ENCODE data around the gene EDEM3. TPM values are rescaled to one million over a fixed set of nuclear protein-coding genes. Genes with fewer than 3 reads are reported as not detected.

Gene EDEM3
- total and polyA plus RNA-seq, 9 donors, result 7.1 to 22.7 (median 18.5) TPM

DNA sequence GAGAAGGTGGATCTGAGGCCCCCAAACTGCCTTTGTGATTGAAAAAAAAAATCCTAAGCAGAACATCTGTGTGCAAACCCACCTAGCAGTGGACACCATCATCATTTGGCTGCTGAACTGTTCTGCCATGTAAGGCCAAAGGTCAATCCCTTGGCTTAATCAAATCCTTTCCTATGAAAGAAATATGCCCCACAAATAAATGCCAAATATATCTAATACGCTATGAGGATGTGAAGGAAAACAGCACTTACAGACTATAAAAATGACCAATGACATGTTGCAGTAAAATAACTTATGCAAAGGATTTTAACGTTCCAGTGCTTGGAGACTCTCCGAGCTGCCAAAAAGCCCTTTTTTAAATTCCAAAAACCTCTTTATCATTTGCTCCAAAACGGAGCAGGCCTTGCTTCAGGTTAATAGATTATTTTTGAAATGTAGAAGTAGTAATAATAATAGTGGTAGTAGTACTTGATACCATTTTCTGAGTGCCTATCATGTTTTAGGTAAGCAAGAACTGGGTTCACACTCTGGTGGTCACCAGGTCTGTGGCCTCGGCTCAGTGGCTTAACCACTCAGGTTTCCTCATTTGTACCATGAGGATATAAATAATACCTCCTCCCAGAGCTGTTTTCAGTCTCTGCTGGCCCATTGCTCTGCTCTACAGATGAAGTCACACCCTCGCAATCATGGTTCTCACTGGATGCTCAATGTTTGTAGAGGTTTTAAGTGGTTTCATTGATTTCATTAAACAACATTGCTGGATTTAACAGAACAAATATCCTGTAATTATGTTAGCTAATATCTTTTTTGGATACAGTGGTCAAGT lies 47.9 kb upstream of the EDEM3 start:
- Histone ChIP-seq H3K4me3 (no peak overlapping the region), H3K27ac (no peak overlapping the region), H3K36me3 (no peaks in the 10 kb centered on the region), H3K27me3 (no peaks in the 10 kb centered on the region), H3K4me1 (ENCODE audit: insufficient read depth) (no peaks in the 10 kb centered on the region), H3K9me3 (no peaks in the 10 kb centered on the region)
- 59 to 73% (median 63%) methylated on average over 6 of the region's 6 CpGs for WGBS, 3 donors
- DNase-seq, result no peak
- TF ChIP-seq, protein P1, sequence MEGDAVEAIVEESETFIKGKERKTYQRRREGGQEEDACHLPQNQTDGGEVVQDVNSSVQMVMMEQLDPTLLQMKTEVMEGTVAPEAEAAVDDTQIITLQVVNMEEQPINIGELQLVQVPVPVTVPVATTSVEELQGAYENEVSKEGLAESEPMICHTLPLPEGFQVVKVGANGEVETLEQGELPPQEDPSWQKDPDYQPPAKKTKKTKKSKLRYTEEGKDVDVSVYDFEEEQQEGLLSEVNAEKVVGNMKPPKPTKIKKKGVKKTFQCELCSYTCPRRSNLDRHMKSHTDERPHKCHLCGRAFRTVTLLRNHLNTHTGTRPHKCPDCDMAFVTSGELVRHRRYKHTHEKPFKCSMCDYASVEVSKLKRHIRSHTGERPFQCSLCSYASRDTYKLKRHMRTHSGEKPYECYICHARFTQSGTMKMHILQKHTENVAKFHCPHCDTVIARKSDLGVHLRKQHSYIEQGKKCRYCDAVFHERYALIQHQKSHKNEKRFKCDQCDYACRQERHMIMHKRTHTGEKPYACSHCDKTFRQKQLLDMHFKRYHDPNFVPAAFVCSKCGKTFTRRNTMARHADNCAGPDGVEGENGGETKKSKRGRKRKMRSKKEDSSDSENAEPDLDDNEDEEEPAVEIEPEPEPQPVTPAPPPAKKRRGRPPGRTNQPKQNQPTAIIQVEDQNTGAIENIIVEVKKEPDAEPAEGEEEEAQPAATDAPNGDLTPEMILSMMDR (IDR thresholded peaks at IDR 0.05), result no peak
- TF ChIP-seq POLR2A (IDR thresholded peaks at IDR 0.05) (no peak), EP300 (IDR thresholded peaks at IDR 0.05) (no peak)
- intact Hi-C loops (cut with DNase I), result loop anchor here in 2 of 4 donors (10.0 kb wide), 2 partner anchors 182 to 372 kb away; no protein-coding TSS in a partner anchor

DNA sequence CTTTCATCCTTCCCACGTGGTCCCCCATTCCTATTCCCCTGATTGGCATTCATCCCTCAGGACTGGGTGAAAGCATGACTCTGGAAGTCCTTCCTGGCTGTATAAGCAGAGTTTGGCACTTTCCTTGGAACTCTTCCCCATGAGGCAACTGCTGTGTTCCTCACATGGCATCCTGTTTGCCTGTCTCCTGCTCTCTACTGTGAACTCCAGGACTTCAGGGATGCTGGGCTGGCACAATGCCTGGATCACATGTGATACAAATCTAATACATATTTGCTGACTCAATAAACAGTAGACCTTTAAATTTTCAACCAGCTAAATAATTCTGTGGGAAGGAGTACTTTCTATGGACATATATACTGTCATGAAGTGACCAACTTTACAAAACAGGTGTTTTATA lies 46.8 kb upstream of the EDEM3 start:
- no peak for DNase-seq
- no peak overlapping the region for H3K27ac ChIP-seq
- intact Hi-C loops (cut with DNase I), result loop anchor here in 2 of 4 donors (10.0 kb wide), 2 partner anchors 183 to 373 kb away; no protein-coding TSS in a partner anchor
- TF ChIP-seq EP300 (IDR thresholded peaks at IDR 0.05) (no peak), POLR2A (IDR thresholded peaks at IDR 0.05) (no peak)
- TF ChIP-seq, protein P1 (IDR thresholded peaks at IDR 0.05), result no peak
- no peaks in the 10 kb centered on the region for H3K9me3 ChIP-seq
- H3K4me3 ChIP-seq, result no peak overlapping the region
- no peaks in the 10 kb centered on the region for H3K27me3 ChIP-seq
- 61 to 75% (median 75%) methylated on average over 1 of the region's 1 CpG for WGBS, 3 donors
- no peaks in the 10 kb centered on the region for H3K36me3 ChIP-seq
- no peaks in the 10 kb centered on the region for H3K4me1 ChIP-seq (ENCODE audit: insufficient read depth)

DNA sequence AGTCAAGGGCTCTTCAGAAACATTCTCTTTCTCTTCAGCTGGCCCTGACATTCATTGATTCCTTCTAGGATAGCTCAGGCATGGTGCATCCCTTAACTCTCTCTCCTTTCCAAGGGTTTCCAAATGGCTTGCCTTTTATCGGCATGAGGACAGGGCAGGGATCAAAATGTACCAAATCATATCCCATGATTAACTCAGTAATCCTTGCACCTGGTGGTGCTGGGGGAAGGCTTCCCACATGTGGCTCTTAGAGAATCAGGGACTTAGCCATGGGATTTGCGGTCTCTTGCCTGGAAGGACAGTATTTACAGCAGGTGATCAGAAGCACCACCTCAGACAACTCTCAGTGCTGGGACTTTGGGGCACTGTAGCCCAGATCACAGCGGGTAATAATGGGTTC lies 46.2 kb upstream of the EDEM3 start:
- WGBS, 3 donors, result 95 to 97% (median 95%) methylated on average over 3 of the region's 3 CpGs
- intact Hi-C loops (cut with DNase I), result loop anchor here in 2 of 4 donors (10.0 kb wide), 2 partner anchors 184 to 374 kb away; no protein-coding TSS in a partner anchor
- Histone ChIP-seq H3K4me1 (ENCODE audit: insufficient read depth) (no peaks in the 10 kb centered on the region), H3K27me3 (no peaks in the 10 kb centered on the region), H3K36me3 (no peaks in the 10 kb centered on the region), H3K27ac (no peak overlapping the region), H3K4me3 (no peak overlapping the region), H3K9me3 (no peaks in the 10 kb centered on the region)
- no peak for DNase-seq
- no peak for TF ChIP-seq EP300 (IDR thresholded peaks at IDR 0.05)

DNA sequence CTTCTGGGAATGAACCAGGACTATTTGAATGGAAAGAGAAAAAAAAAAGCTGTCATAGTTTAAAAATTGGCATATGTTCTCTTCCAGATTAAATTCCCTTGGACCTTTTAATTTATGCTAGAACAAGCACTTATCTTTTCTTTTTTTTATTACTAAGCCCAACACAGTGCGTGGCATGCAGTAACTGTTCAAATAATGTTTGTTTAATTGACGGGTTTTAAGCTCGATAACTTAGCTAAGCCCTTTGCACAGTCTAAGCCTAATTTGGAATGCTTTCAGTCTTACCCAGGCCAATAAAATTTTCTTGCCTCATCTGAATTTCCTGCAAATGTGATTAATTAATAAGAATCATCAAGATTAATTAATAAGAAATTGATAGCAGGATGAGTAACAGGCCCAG lies 39.3 kb upstream of the EDEM3 start:
- no peak overlapping the region for H3K4me3 ChIP-seq
- intact Hi-C loops (cut with DNase I), result no loop called here
- TF ChIP-seq EP300 (IDR thresholded peaks at IDR 0.05) (no peak), POLR2A (IDR thresholded peaks at IDR 0.05) (no peak)
- TF ChIP-seq, protein P1 (IDR thresholded peaks at IDR 0.05), result no peak
- no peaks in the 10 kb centered on the region for H3K9me3 ChIP-seq
- no peaks in the 10 kb centered on the region for H3K36me3 ChIP-seq
- no peaks in the 10 kb centered on the region for H3K4me1 ChIP-seq (ENCODE audit: insufficient read depth)
- no peaks in the 10 kb centered on the region for H3K27me3 ChIP-seq
- no peak for DNase-seq
- H3K27ac ChIP-seq, result no peak overlapping the region
- 74 to 83% (median 80%) methylated on average over 3 of the region's 3 CpGs for WGBS, 3 donors

DNA sequence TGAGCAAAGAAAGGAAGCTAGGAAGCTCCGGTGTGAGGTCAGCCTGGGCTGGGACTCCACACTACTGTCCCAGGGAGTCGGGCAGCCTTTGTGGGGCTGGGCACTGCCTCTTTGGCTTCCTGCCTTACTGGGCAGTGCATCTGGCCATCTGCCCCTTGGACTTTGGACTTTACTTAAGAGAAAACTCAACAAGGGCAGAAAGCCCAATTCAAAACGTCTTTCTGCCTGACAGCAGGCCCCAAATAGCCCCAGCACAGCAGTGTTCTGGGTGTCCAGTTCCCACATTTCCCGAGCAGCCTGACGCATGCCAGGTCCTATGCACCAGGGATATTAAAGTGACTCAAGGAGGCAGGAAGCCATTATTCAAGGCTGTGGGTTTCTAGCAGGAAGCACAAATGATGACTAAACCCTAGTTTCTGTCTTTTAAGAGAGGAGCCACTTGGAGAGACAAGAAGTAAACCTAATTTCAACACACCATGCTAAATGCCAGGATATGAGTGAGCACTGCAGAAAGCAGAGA lies 37.9 kb upstream of the EDEM3 start:
- WGBS, 3 donors, result 49 to 57% (median 50%) methylated on average over 5 of the region's 5 CpGs

More for the DNA sequence above, 37.9 kb upstream of the EDEM3 start:
- H3K9me3 ChIP-seq, result no peaks in the 10 kb centered on the region
- DNase-seq, result peak in 1 of 5 donors; percentile 38
- no peaks in the 10 kb centered on the region for H3K4me1 ChIP-seq (ENCODE audit: insufficient read depth)
- H3K36me3 ChIP-seq, result no peaks in the 10 kb centered on the region
- no peaks in the 10 kb centered on the region for H3K27me3 ChIP-seq
- H3K4me3 ChIP-seq, result no peak overlapping the region
- TF ChIP-seq POLR2A (IDR thresholded peaks at IDR 0.05) (no peak), EP300 (IDR thresholded peaks at IDR 0.05) (no peak)
- TF ChIP-seq, protein P1 (IDR thresholded peaks at IDR 0.05), result no peak
- no peak overlapping the region for H3K27ac ChIP-seq
- intact Hi-C loops (cut with DNase I), result no loop called here
